Measurements from ENCODE around the gene CPVL. TPM values are rescaled to one million over a fixed set of nuclear protein-coding genes. Genes with fewer than 3 reads are reported as not detected.

The CPVL gene
- total RNA-seq, 1 experiment from 2014 or later = 72.3 TPM

DNA sequence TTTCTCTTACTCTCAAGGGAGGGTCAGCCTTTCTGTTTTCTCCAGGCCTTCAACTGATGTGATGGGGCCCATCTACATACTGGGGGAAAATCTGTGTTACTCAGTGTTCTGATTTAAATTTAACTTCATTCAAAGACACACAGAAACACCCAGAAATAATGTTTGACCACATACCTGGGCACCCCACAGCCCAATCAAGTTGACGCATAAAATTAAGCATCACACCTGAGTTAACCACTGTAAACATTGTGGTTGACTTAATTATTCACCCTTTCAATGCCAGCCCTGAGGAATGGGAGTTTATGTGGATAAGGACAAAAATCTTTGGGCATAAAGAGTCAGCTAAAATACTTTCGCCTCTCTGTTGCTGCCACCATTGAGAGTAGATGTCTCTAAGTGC is 38.3 kb upstream of the CPVL start:
- H3K4me3 ChIP-seq (ENCODE audit: low read depth, low read length, poor library complexity, severe bottlenecking) = no peak overlapping the region
- ChIA-PET POLR2A (ENCODE audit: low non-redundant PET) (no interaction called here), CTCF (no interaction called here)
- no peaks in the 10 kb centered on the region for H3K36me3 ChIP-seq (ENCODE audit: insufficient read depth, low read length, poor library complexity, severe bottlenecking)
- no peaks in the 10 kb centered on the region for H3K9me3 ChIP-seq (ENCODE audit: low read depth, low read length, poor library complexity, severe bottlenecking)
- no TSS peak for BruUV-seq (replicated peaks)
- H3K27me3 ChIP-seq (replicated peaks; ENCODE audit: insufficient read depth, low read depth, low read length, poor library complexity) = no peaks in the 10 kb centered on the region
- no peak overlapping the region for H3K27ac ChIP-seq (ENCODE audit: low read depth, low read length, poor library complexity, severe bottlenecking)
- no peak for TF ChIP-seq EZH2 (IDR thresholded peaks at IDR 0.05; ENCODE audit: borderline replicate concordance, low read depth, low read length, poor library complexity, severe bottlenecking)
- TF ChIP-seq, protein P1, sequence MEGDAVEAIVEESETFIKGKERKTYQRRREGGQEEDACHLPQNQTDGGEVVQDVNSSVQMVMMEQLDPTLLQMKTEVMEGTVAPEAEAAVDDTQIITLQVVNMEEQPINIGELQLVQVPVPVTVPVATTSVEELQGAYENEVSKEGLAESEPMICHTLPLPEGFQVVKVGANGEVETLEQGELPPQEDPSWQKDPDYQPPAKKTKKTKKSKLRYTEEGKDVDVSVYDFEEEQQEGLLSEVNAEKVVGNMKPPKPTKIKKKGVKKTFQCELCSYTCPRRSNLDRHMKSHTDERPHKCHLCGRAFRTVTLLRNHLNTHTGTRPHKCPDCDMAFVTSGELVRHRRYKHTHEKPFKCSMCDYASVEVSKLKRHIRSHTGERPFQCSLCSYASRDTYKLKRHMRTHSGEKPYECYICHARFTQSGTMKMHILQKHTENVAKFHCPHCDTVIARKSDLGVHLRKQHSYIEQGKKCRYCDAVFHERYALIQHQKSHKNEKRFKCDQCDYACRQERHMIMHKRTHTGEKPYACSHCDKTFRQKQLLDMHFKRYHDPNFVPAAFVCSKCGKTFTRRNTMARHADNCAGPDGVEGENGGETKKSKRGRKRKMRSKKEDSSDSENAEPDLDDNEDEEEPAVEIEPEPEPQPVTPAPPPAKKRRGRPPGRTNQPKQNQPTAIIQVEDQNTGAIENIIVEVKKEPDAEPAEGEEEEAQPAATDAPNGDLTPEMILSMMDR (conservative IDR thresholded peaks at IDR 0.05; ENCODE audit: low read depth, low read length) = no peak
- H3K4me1 ChIP-seq (ENCODE audit: insufficient read depth, low read length, poor library complexity, severe bottlenecking) = peaks cover 14% of the 10 kb centered on the region
- DNase-seq (ENCODE audit: low spot score) = no peak
- intact Hi-C loops (cut with micrococcal nuclease; ENCODE audit: unreplicated experiment) = no loop called here

DNA sequence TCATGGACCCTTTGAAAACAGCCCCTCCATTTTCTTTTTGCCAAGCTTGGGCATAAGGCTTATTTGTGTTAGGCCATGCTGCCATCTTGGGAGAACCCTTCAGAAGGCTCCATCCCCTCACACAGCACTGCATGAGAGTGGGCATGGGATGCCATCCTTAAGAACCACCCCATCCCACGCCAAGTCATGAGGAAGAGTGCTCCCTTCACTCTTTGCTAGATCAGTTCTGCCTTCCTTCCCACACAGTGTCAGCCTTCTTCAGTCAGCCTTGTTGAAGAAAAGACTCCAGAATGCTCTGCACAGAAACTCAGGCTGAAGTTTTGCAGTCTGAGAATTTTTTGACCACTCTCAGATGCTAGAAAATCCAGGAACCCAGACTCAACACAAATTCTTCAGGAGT is 32.8 kb upstream of the CPVL start:
- POLR2A ChIA-PET (ENCODE audit: low non-redundant PET) = no interaction called here
- BruUV-seq (replicated peaks) = no TSS peak
- CTCF ChIA-PET = no interaction called here

DNA sequence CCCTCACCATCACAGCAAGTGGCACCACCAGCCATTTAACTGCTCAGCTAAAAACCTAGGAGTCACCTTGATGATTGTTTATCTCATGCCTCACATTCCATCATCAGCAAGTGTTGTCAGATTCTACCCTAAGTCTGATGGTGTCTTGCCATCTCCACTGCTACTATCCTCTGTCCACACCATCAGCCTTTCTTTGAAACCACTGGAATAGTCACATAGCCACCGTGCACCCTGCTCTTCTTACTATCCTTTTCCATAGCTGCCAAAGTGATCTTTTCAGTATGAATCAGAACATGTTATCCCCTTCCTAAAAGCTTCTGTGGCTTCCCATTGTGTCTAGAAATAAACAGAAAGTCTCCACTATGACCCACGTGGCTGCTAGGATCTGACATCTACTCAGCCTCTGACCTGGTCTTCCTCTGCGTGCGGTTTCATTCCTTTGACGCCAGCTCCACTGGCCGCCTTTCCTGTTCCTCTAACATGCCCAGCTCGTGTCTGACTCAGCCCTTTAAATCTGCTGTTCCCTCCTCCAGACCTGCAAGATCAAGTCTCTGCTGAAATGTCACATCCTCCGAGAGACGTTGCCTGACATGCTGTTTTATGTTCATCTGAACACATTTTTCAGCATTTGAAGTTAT is 31.7 kb upstream of the CPVL start:
- ChIA-PET POLR2A (ENCODE audit: low non-redundant PET) (no interaction called here), CTCF (no interaction called here)

More for the DNA sequence above, 32.8 kb upstream of the CPVL start:
- no peak overlapping the region for H3K27ac ChIP-seq (ENCODE audit: low read depth, low read length, poor library complexity, severe bottlenecking)
- intact Hi-C loops (cut with micrococcal nuclease; ENCODE audit: unreplicated experiment) = no loop called here
- TF ChIP-seq, protein P1 (conservative IDR thresholded peaks at IDR 0.05; ENCODE audit: low read depth, low read length) = no peak
- no peak for TF ChIP-seq EZH2 (IDR thresholded peaks at IDR 0.05; ENCODE audit: borderline replicate concordance, low read depth, low read length, poor library complexity, severe bottlenecking)
- H3K4me3 ChIP-seq (ENCODE audit: low read depth, low read length, poor library complexity, severe bottlenecking) = no peak overlapping the region
- no peaks in the 10 kb centered on the region for H3K9me3 ChIP-seq (ENCODE audit: low read depth, low read length, poor library complexity, severe bottlenecking)
- DNase-seq (ENCODE audit: low spot score) = no peak
- no peaks in the 10 kb centered on the region for H3K27me3 ChIP-seq (replicated peaks; ENCODE audit: insufficient read depth, low read depth, low read length, poor library complexity)
- peaks cover 4% of the 10 kb centered on the region for H3K4me1 ChIP-seq (ENCODE audit: insufficient read depth, low read length, poor library complexity, severe bottlenecking)
- no peaks in the 10 kb centered on the region for H3K36me3 ChIP-seq (ENCODE audit: insufficient read depth, low read length, poor library complexity, severe bottlenecking)

More for the DNA sequence above, 31.7 kb upstream of the CPVL start:
- no peak for DNase-seq (ENCODE audit: low spot score)
- no peaks in the 10 kb centered on the region for H3K36me3 ChIP-seq (ENCODE audit: insufficient read depth, low read length, poor library complexity, severe bottlenecking)
- H3K4me3 ChIP-seq (ENCODE audit: low read depth, low read length, poor library complexity, severe bottlenecking) = no peak overlapping the region
- no peaks in the 10 kb centered on the region for H3K27me3 ChIP-seq (replicated peaks; ENCODE audit: insufficient read depth, low read depth, low read length, poor library complexity)
- no peaks in the 10 kb centered on the region for H3K9me3 ChIP-seq (ENCODE audit: low read depth, low read length, poor library complexity, severe bottlenecking)
- intact Hi-C loops (cut with micrococcal nuclease; ENCODE audit: unreplicated experiment) = no loop called here
- no peak for TF ChIP-seq EZH2 (IDR thresholded peaks at IDR 0.05; ENCODE audit: borderline replicate concordance, low read depth, low read length, poor library complexity, severe bottlenecking)
- TF ChIP-seq, protein P1 (conservative IDR thresholded peaks at IDR 0.05; ENCODE audit: low read depth, low read length) = no peak
- H3K27ac ChIP-seq (ENCODE audit: low read depth, low read length, poor library complexity, severe bottlenecking) = no peak overlapping the region
- BruUV-seq (replicated peaks) = no TSS peak
- peaks cover 4% of the 10 kb centered on the region for H3K4me1 ChIP-seq (ENCODE audit: insufficient read depth, low read length, poor library complexity, severe bottlenecking)
